Ishikawa (cell line): ENCODE results near the gene ATP6V1C2.
A peak's percentile ranks its signal among the peaks of the same experiment; 100 is the strongest.

Experiments
- CREB1 ChIP-seq: IDR thresholded peaks from 2 replicates; pipeline ENCODE4 v1.6.1; 2012; ENCODE audit warnings: low read depth
- EGR1 ChIP-seq: IDR thresholded peaks from 2 replicates; pipeline ENCODE4 v1.6.1; 2012
- EP300 ChIP-seq: IDR thresholded peaks from 2 replicates; pipeline ENCODE4 v1.6.1; 2012; ENCODE audit warnings: borderline replicate concordance
- FOXM1 ChIP-seq: IDR thresholded peaks from 2 replicates; pipeline ENCODE4 v1.6.1; 2012; ENCODE audit warnings: low read depth, borderline replicate concordance
- RAD21 ChIP-seq: IDR thresholded peaks from 2 replicates; pipeline ENCODE4 v1.6.1; 2012; ENCODE audit warnings: low read depth
- TAF1 ChIP-seq: IDR thresholded peaks from 2 replicates; pipeline ENCODE4 v1.6.1; 2012; ENCODE audit warnings: low read depth, mild to moderate bottlenecking
- YY1 ChIP-seq: IDR thresholded peaks from 2 replicates; pipeline ENCODE4 v1.6.1; 2012; ENCODE audit warnings: low read depth
- ZBTB7A ChIP-seq: IDR thresholded peaks from 2 replicates; pipeline ENCODE4 v1.6.1; 2012; ENCODE audit warnings: low read depth
- TF ChIP-seq, protein P1 (sequence below): IDR thresholded peaks from 2 replicates; pipeline ENCODE4 v1.6.1; 2012; ENCODE audit warnings: low read depth, mild to moderate bottlenecking
- TF ChIP-seq, protein P2 (sequence below): IDR thresholded peaks from 2 replicates; pipeline ENCODE4 v1.6.1; 2012

DNA sequence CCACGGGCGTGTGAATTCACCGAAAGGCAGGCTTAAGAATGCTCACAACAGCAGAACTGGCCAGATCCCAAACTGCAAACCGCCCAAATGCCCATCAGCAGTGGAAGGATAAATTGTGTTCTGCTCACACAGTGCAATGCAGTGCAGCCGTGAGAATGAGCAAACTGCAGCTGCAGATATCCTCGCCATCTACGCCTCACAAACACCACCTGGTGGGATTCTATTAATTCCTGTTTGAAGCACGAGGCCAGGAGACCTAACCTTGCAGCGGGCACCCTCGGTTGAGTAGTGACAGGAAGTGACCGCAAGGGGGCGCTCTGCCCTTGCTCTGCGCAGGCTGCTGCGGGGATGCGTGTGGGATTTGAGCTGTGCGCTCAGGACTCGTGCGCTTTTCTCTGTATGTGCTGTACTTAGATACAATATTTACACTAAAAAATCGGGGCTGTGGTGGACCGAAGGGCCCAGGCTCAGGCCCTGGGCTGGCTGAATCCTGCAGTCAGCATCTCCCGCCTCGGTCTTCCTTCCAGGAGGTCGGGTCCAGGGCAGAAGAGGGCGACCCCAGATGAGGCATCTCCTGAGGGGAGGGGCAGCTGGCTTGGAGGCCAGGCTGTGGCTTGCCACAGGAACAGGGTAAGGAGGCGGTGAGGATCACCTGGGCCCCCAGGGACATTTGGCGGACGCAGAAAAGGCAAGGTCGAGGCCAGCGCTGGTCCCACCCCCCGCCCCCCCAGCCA lies 110.9 kb downstream of the ATP6V1C2 start:
- TF ChIP-seq RAD21, result peak; percentile 96
- TF ChIP-seq FOXM1, result no peak
- no peak for TF ChIP-seq CREB1
- TF ChIP-seq, protein P1, sequence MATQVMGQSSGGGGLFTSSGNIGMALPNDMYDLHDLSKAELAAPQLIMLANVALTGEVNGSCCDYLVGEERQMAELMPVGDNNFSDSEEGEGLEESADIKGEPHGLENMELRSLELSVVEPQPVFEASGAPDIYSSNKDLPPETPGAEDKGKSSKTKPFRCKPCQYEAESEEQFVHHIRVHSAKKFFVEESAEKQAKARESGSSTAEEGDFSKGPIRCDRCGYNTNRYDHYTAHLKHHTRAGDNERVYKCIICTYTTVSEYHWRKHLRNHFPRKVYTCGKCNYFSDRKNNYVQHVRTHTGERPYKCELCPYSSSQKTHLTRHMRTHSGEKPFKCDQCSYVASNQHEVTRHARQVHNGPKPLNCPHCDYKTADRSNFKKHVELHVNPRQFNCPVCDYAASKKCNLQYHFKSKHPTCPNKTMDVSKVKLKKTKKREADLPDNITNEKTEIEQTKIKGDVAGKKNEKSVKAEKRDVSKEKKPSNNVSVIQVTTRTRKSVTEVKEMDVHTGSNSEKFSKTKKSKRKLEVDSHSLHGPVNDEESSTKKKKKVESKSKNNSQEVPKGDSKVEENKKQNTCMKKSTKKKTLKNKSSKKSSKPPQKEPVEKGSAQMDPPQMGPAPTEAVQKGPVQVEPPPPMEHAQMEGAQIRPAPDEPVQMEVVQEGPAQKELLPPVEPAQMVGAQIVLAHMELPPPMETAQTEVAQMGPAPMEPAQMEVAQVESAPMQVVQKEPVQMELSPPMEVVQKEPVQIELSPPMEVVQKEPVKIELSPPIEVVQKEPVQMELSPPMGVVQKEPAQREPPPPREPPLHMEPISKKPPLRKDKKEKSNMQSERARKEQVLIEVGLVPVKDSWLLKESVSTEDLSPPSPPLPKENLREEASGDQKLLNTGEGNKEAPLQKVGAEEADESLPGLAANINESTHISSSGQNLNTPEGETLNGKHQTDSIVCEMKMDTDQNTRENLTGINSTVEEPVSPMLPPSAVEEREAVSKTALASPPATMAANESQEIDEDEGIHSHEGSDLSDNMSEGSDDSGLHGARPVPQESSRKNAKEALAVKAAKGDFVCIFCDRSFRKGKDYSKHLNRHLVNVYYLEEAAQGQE, result no peak
- TF ChIP-seq ZBTB7A, result no peak
- TF ChIP-seq EP300, result no peak
- TF ChIP-seq YY1, result no peak
- TF ChIP-seq TAF1, result no peak
- no peak for TF ChIP-seq EGR1
- TF ChIP-seq, protein P2, sequence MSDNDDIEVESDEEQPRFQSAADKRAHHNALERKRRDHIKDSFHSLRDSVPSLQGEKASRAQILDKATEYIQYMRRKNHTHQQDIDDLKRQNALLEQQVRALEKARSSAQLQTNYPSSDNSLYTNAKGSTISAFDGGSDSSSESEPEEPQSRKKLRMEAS, result peak; percentile 75
